T-helper 22 cell (primary cell): Measurements from ENCODE around the gene CD244.

Source experiments
- DNase-seq: peaks from one replicate; pipeline ENCODE4 v3.0.0-alpha.2; 2020; ENCODE audit warnings: low read depth

The CD244 gene

GRCh38 chr1:160781186-160781766, 81.4 kb downstream of the CD244 start:
- no peak for DNase-seq

GRCh38 chr1:160780398-160780755, 82.3 kb downstream of the CD244 start:
- no peak for DNase-seq
